Coronary artery (tissue), 2 donors: Measurements from ENCODE around the gene OLIG1.

Experiments used
- DNase-seq: peaks from one replicate; pipeline ENCODE4 v3.0.0-alpha.2; 2017; ENCODE audit warnings: low spot score
- H3K27ac ChIP-seq, 2 donors: fragments of 200-600 bp; sonication (generic); one replicate each; pipeline ENCODE4 v1.5.1; 2016 to 2019
- H3K4me3 ChIP-seq: fragments of 200-600 bp; sonication (generic); 2 replicates; pipeline ENCODE4 v1.5.1; 2016; ENCODE audit warnings: mild to moderate bottlenecking, moderate library complexity
- CTCF ChIP-seq: fragments of 200-600 bp; sonication (generic); IDR thresholded peaks from one replicate; pipeline ENCODE4 v1.5.1; 2019; ENCODE audit warnings: antibody characterized with exemption

The OLIG1 gene

GRCh38 chr21:33061233-33061632 is 8.7 kb upstream of the OLIG1 start:
- no peak overlapping the region for H3K4me3 ChIP-seq
- DNase-seq: no peak
- TF ChIP-seq CTCF: no peak
- H3K27ac ChIP-seq: no peak overlapping the region

- no peak overlapping the region for H3K27ac ChIP-seq
- DNase-seq: no peak
- no peak for TF ChIP-seq CTCF
- H3K4me3 ChIP-seq: no peak overlapping the region
Observed at GRCh38 chr21:33063375-33063883, 6.5 kb upstream of the OLIG1 start.

GRCh38 chr21:33063907-33064622 is 5.9 kb upstream of the OLIG1 start:
- TF ChIP-seq CTCF: no peak
- DNase-seq: no peak
- H3K27ac ChIP-seq: no peak overlapping the region
- no peak overlapping the region for H3K4me3 ChIP-seq

GRCh38 chr21:33064623-33065390 is 5.1 kb upstream of the OLIG1 start:
- no peak for TF ChIP-seq CTCF
- no peak for DNase-seq
- Histone ChIP-seq H3K4me3 (no peak overlapping the region), H3K27ac (no peak overlapping the region)

GRCh38 chr21:33067043-33067442 is 2.9 kb upstream of the OLIG1 start:
- Histone ChIP-seq H3K27ac (no peak overlapping the region), H3K4me3 (no peak overlapping the region)
- no peak for TF ChIP-seq CTCF
- no peak for DNase-seq

GRCh38 chr21:33067457-33067856 is 2.5 kb upstream of the OLIG1 start:
- Histone ChIP-seq H3K4me3 (no peak overlapping the region), H3K27ac (no peak overlapping the region)
- no peak for DNase-seq
- TF ChIP-seq CTCF: no peak
